Measurements from ENCODE around the gene DCAF4. TPM values are rescaled to one million over a fixed set of nuclear protein-coding genes. Genes with fewer than 3 reads are reported as not detected.

DCAF4 gene
- total RNA-seq, 2 donors from 2014 or later = 8.9 to 29.6 TPM

DNA sequence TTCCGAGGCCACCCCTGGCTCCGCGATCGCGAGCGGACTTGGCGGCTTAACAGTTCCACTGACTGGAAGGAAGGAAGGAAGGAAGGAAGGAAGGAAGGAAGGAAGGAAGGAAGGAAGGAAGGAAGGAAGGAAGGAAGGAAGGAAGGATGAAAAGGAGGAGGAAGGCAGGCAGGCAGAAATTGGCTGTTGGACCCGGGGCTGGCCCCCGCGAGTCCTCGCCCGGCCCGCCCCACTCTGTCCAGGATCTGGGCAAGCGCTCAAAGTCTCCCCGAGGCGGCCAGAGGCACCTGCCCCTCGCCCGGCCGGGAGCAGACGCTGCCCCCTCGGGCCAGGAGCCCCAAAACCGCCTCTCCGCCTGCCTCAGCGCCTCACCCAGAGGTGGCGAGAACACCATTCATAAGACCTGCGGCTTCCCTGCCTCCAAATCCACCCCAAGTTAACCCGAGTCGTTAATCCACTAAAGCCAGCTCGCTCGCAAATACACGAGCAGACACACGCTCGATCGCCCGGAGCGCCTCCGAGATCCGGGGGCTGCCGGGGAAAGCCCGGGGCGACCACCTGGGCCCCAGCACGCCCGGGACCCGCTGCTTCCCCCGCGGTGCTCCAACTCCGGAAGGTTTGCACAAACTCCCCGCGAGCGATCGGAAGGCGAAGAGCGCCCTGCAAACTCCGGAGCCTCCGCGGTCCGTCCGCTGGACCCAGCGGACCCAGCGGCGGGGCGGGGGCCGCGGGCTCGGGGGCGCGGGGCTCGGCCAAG is 33.2 kb upstream of the DCAF4 start:
- H3K4me3 ChIP-seq = peak overlapping the region; percentile 39 to 57
- peaks cover 11% of the 10 kb centered on the region for H3K27me3 ChIP-seq (replicated peaks; ENCODE audit: insufficient read depth)
- H3K4me1 ChIP-seq (replicated peaks) = peaks cover 13% of the 10 kb centered on the region
- TF ChIP-seq POLR2AphosphoS5 (IDR thresholded peaks at IDR 0.05) = no peak
- TF ChIP-seq, protein P1, sequence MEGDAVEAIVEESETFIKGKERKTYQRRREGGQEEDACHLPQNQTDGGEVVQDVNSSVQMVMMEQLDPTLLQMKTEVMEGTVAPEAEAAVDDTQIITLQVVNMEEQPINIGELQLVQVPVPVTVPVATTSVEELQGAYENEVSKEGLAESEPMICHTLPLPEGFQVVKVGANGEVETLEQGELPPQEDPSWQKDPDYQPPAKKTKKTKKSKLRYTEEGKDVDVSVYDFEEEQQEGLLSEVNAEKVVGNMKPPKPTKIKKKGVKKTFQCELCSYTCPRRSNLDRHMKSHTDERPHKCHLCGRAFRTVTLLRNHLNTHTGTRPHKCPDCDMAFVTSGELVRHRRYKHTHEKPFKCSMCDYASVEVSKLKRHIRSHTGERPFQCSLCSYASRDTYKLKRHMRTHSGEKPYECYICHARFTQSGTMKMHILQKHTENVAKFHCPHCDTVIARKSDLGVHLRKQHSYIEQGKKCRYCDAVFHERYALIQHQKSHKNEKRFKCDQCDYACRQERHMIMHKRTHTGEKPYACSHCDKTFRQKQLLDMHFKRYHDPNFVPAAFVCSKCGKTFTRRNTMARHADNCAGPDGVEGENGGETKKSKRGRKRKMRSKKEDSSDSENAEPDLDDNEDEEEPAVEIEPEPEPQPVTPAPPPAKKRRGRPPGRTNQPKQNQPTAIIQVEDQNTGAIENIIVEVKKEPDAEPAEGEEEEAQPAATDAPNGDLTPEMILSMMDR (IDR thresholded peaks at IDR 0.05) = no peak
- no peak for TF ChIP-seq POLR2A (IDR thresholded peaks at IDR 0.05)
- under 1% methylated on average over 55 of the region's 68 CpGs for WGBS
- no peaks in the 10 kb centered on the region for H3K36me3 ChIP-seq
- DNase-seq (ENCODE audit: low spot score) = no peak
- no peaks in the 10 kb centered on the region for H3K9me3 ChIP-seq
- no peak overlapping the region for H3K27ac ChIP-seq
- intact Hi-C loops (cut with DNase I) = no loop called here

DNA sequence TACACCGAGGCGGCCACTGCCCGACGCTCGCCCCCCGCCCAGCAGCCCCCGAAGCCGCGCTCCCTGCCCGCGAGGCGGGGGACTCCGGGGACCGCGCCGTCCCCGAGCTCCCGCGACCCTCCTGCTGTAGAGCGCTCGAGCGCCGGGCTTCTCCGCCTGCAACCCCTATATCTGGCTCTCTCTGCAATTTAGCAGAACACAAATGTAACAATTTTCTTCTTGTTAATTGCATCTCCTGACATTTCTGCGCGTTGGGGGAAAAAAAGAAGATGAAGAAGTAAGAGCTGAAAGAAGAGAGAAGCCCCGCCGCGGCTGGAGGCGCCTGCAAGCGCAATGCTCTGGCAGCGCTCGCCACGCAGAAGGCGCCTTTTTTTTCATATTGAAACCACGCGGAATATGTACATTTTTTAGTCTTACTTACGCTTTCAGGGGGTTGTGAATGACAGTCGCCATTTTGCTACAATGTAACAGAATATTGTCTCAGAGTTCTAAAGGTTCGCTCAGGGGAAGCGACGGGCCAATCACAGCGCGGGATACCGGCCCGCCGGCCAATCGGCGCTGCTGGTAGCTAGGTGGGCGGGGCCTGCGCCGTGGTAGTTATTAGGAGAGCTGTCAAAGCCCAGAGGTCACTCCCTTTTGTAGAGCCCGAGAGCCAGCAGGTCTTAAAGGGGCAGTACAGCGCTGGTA is 32.5 kb upstream of the DCAF4 start, which contains the start of gene DPF3:
Gene DPF3 (minus strand): TSS at position 466 of the 687 bp plus-strand sequence. CDS start 13 bp downstream, at position 453.
- Histone ChIP-seq H3K36me3 (no peaks in the 10 kb centered on the region), H3K27me3 (replicated peaks; ENCODE audit: insufficient read depth) (peaks cover 10% of the 10 kb centered on the region), H3K9me3 (no peaks in the 10 kb centered on the region), H3K27ac (no peak within 1 kb of the TSS), H3K4me1 (replicated peaks) (peaks cover 13% of the 10 kb centered on the region), H3K4me3 (peak within 1 kb of the TSS; percentile 39 to 57)
- DNase-seq (ENCODE audit: low spot score) = peak; percentile 94
- WGBS = under 1% methylated on average over 51 of the region's 54 CpGs
- peak; percentile 87 for TF ChIP-seq POLR2AphosphoS5 (IDR thresholded peaks at IDR 0.05)
- TF ChIP-seq, protein P1 (IDR thresholded peaks at IDR 0.05) = no peak
- TF ChIP-seq POLR2A (IDR thresholded peaks at IDR 0.05) = peak; percentile 47
- intact Hi-C loops (cut with DNase I) = no loop called here

DNA sequence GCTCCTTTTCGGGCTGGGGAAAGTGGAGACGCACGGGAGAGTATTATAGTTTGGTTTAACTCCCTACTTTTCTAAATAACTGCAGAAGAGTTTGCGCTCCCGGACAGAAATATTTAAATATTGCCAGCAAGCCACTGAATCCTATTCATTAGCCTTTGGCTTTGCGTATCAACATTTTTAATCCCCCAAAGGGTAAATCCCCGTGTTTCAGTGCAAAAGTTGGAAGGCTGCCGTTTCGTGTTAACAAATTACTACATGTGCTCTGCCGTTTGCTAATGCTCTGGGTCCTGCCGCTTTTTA is 32.0 kb upstream of the DCAF4 start:
- H3K4me3 ChIP-seq = peak overlapping the region; percentile 39 to 57
- intact Hi-C loops (cut with DNase I) = no loop called here
- no peak for TF ChIP-seq POLR2AphosphoS5 (IDR thresholded peaks at IDR 0.05)
- TF ChIP-seq, protein P1 (IDR thresholded peaks at IDR 0.05) = no peak
- H3K36me3 ChIP-seq = no peaks in the 10 kb centered on the region
- H3K4me1 ChIP-seq (replicated peaks) = peaks cover 13% of the 10 kb centered on the region
- peaks cover 5% of the 10 kb centered on the region for H3K27me3 ChIP-seq (replicated peaks; ENCODE audit: insufficient read depth)
- no peak for DNase-seq (ENCODE audit: low spot score)
- under 1% methylated on average over 11 of the region's 11 CpGs for whole genome bisulfite sequencing
- H3K27ac ChIP-seq = no peak overlapping the region
- no peaks in the 10 kb centered on the region for H3K9me3 ChIP-seq

DNA sequence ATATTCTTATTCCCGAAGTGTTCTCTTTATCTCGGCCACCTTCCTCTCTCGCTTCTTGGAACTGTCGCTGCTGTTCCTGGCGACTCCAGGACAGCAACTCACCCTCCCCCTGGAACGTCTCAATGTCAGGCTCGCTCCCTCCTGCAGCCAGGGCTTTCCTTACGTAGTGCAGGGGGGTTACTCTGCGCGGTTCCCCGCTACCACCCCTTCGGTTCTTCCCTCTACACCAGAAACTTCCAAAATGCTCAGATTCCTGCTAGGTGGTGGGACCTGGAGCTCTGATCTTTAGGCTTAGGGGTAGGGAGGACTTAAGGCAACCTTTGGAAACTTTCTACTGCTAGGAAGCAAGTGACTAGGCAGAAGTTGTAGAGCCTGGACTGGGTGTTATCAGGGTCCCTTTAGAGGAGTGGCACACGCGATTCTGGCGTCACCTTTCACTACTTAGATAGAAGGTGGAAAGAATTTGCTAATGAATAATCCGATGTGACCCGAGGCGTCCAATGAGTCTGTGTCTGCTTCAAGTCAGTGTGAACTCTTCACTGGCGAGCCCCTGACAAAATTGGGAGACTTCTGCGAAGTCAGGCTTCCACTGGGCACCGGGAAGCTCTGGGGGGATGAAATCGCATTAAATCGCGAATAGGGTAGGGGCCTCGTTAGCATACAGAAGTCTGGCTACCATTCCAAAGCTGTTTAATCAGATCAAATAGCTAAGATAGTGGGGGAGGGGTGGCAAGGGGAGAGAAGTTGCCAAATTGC is 31.5 kb upstream of the DCAF4 start:
- Histone ChIP-seq H3K27ac (no peak overlapping the region), H3K36me3 (no peaks in the 10 kb centered on the region), H3K9me3 (no peaks in the 10 kb centered on the region), H3K27me3 (replicated peaks; ENCODE audit: insufficient read depth) (peaks cover 4% of the 10 kb centered on the region), H3K4me3 (peak overlapping the region; percentile 39 to 57), H3K4me1 (replicated peaks) (peaks cover 13% of the 10 kb centered on the region)
- 5% methylated on average over 25 of the region's 25 CpGs for WGBS
- TF ChIP-seq, protein P1 (IDR thresholded peaks at IDR 0.05) = no peak
- TF ChIP-seq POLR2AphosphoS5 (IDR thresholded peaks at IDR 0.05) (no peak), POLR2A (IDR thresholded peaks at IDR 0.05) (no peak)
- no peak for DNase-seq (ENCODE audit: low spot score)
- intact Hi-C loops (cut with DNase I) = no loop called here
